GM06990 (cell line): ENCODE measurements around the gene ZNF512.
A peak's percentile ranks its signal among the peaks of the same experiment; 100 is the strongest.

Experiments used
- DNase-seq: peaks from one replicate; pipeline ENCODE4 v3.0.0-alpha.2; 2011; ENCODE audit not compliant: insufficient read length; ENCODE audit errors: extremely low read depth
- H3K27me3 ChIP-seq: replicated peaks from 2 replicates; pipeline ENCODE4 v1.6.0; 2011; ENCODE audit warnings: low read length; ENCODE audit not compliant: control insufficient read depth, insufficient read depth
- H3K36me3 ChIP-seq: 2 replicates; pipeline ENCODE4 v1.5.1; 2011; ENCODE audit warnings: low read length; ENCODE audit not compliant: control insufficient read depth, insufficient read depth
- H3K4me3 ChIP-seq: replicated peaks from 2 replicates; pipeline ENCODE4 v1.5.1; 2011; ENCODE audit warnings: low read depth, mild to moderate bottlenecking, control low read depth, low read length
- TF ChIP-seq, protein P1 (sequence below): IDR thresholded peaks from 2 replicates; pipeline ENCODE4 v1.5.1; 2011; ENCODE audit warnings: low read length, control low read depth, mild to moderate bottlenecking, inconsistent platforms; ENCODE audit not compliant: insufficient read depth, poor library complexity, severe bottlenecking

Gene ZNF512

DNA sequence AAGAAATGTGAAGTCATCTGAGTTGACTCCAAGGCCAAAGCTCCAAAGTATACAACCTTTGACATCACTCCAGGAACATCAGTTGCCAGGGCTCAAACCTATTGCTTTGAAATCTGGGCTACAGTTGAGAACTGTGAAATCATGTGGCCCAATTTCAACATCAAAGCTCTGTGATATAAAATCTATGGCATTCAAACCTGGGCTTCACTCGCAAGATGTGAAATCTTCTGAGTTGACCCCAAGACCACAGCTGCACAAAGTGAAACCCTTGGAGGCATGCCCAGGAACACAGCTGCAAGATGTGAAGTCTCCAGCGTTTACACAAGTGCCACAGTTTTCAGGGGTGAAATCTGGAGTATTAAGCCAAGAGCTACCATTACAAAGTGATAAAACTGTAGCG lies 9.4 kb upstream of the ZNF512 start:
- Histone ChIP-seq H3K4me3 (no peak overlapping the region), H3K27me3 (no peaks in the 10 kb centered on the region), H3K36me3 (no peaks in the 10 kb centered on the region)
- DNase-seq, result no peak
- TF ChIP-seq, protein P1, sequence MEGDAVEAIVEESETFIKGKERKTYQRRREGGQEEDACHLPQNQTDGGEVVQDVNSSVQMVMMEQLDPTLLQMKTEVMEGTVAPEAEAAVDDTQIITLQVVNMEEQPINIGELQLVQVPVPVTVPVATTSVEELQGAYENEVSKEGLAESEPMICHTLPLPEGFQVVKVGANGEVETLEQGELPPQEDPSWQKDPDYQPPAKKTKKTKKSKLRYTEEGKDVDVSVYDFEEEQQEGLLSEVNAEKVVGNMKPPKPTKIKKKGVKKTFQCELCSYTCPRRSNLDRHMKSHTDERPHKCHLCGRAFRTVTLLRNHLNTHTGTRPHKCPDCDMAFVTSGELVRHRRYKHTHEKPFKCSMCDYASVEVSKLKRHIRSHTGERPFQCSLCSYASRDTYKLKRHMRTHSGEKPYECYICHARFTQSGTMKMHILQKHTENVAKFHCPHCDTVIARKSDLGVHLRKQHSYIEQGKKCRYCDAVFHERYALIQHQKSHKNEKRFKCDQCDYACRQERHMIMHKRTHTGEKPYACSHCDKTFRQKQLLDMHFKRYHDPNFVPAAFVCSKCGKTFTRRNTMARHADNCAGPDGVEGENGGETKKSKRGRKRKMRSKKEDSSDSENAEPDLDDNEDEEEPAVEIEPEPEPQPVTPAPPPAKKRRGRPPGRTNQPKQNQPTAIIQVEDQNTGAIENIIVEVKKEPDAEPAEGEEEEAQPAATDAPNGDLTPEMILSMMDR, result no peak

DNA sequence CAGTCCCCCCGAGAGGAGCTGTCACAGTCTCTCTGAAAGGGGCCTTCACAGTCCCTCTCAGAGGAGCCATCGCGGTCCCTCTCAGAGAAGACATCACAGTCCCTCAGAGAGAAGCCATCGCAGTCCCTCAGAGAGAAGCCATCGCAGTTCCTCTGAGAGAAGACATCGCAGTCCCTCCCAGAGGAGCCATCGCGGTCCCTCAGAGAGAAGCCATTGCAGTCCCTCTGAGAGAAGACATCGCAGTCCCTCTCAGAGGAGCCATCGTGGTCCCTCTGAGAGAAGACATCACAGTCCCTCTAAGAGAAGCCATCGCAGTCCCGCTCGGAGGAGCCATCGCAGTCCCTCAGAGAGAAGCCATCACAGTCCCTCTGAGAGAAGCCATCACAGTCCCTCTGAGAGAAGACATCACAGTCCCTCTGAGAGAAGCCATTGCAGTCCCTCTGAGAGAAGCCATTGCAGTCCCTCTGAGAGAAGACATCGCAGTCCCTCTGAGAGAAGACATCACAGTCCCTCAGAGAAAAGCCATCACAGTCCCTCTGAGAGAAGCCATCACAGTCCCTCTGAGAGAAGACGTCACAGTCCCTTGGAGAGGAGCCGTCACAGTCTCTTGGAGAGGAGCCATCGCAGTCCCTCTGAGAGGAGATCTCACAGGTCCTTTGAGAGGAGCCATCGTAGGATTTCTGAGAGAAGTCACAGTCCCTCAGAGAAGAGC lies 1.3 kb upstream of the ZNF512 start:
- no peaks in the 10 kb centered on the region for H3K36me3 ChIP-seq
- H3K27me3 ChIP-seq, result no peaks in the 10 kb centered on the region
- no peak overlapping the region for H3K4me3 ChIP-seq
- TF ChIP-seq, protein P1, result no peak
- no peak for DNase-seq

DNA sequence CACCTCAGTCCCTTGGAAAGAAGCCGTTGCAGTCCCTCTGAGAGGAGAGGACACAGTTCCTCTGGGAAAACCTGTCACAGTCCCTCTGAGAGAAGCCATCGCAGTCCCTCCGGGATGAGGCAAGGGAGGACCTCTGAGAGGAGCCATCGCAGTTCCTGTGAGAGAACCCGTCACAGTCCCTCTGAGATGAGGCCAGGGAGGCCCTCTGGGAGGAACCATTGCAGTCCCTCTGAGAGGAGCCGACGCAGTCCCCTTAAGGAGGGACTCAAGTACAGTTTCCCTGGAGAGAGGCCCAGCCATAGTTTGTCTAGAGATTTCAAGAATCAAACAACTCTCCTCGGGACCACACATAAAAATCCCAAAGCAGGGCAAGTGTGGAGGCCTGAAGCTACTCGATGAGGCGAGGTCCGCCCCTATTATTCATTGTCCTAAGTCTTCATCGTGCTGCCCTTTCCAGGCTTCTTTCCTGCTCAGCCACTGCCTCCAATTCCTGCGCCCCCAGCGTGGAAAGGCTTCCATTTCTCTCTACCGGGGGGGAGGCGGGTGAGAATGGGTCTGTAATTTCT lies 630 bp upstream of the ZNF512 start:
- TF ChIP-seq, protein P1, result no peak
- H3K4me3 ChIP-seq, result peak overlapping the region; percentile 92
- no peak for DNase-seq
- no peaks in the 10 kb centered on the region for H3K27me3 ChIP-seq
- H3K36me3 ChIP-seq, result no peaks in the 10 kb centered on the region

DNA sequence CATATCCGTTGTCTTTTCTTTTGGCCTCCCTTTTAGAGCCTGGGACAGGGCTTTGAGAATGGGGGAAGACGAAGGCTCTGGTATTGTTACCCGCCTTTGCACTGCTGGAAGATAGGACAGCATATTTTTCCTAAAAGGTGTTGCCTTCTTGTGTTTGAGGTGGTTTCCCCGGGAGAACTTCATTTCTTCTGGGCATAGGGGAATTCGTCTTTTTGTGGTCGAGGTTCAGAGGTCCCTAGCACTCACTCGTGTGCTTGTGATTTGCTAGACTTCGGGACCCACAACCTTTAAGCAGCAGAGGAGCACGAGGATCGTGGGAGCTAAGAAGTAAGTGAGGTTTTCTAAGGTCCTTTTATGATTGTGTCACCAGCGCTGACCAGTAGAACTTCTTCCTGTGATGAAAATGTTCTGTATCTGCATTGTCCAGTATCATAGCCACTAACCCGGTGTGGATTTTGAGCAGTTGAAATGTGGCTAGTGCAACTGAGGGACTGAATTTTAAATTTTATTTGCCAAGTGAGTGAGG lies 611 bp downstream of the ZNF512 start:
- Histone ChIP-seq H3K27me3 (no peaks in the 10 kb centered on the region), H3K36me3 (no peaks in the 10 kb centered on the region), H3K4me3 (peak overlapping the region; percentile 92)
- TF ChIP-seq, protein P1, result no peak
- DNase-seq, result no peak

DNA sequence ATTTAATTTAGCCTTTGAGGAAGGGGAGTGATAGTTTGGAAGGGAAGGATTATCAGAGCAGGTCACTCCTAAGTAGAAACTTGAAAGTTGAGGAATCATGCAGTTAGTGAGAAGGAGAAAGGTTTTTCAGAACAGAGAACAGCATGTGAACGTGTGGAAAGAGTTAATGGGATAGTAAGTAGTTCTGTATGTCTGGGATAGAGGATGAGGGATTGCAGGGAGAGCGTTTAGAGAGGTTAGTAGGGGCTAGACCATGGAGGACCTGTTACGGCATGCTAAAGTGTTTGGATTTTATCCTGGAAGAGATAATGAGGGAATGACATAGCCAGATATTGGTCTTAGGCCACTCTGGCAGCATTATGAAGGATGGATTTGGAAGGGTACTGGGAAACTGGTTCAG lies 1.8 kb downstream of the ZNF512 start:
- no peak for DNase-seq
- H3K27me3 ChIP-seq, result no peaks in the 10 kb centered on the region
- TF ChIP-seq, protein P1, result no peak
- H3K4me3 ChIP-seq, result peak overlapping the region; percentile 92
- no peaks in the 10 kb centered on the region for H3K36me3 ChIP-seq
